ENCODE data around the gene PLPPR3.

PLPPR3 gene

DNA sequence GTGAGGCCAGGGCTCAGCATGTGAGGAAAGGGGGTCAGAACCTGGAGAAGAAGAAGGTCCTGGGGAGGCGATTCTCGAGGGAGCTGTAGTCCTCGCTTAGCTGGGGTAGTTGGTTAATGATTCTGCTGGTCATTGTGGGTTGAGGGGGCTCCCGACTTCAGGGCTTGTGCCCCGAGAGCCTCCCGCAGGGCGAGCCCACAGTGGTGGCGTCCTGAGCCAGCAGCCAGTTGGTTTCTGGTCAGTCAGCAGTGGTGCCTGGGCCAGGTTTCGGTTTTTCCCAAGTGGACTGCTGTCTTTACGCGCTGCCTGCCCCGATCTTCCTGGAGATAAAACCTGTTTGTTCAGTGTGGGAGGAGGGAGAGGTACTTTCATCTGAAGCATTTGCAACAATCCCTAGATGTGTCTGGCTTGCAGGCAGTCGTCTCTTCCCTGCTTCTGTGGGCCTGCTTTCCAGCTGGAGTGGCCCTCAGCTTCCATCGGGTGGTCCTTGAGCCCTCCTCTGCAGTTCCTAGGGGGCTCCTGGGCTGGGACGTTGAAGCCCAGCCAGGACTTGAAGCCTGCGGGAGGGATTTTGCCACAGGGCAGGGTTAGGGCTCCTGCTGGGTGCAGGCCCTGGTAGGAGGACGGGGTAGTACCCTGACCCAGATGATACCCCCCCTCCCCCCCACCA is 21.3 kb downstream of the PLPPR3 start:
- no peak for DNase-seq (ENCODE audit: extremely low spot score)
- POLR2A ChIA-PET, result interaction anchor here (1.2 kb wide), 1 partner anchor 9 kb away, joined by 3 read pairs; no protein-coding TSS in a partner anchor

DNA sequence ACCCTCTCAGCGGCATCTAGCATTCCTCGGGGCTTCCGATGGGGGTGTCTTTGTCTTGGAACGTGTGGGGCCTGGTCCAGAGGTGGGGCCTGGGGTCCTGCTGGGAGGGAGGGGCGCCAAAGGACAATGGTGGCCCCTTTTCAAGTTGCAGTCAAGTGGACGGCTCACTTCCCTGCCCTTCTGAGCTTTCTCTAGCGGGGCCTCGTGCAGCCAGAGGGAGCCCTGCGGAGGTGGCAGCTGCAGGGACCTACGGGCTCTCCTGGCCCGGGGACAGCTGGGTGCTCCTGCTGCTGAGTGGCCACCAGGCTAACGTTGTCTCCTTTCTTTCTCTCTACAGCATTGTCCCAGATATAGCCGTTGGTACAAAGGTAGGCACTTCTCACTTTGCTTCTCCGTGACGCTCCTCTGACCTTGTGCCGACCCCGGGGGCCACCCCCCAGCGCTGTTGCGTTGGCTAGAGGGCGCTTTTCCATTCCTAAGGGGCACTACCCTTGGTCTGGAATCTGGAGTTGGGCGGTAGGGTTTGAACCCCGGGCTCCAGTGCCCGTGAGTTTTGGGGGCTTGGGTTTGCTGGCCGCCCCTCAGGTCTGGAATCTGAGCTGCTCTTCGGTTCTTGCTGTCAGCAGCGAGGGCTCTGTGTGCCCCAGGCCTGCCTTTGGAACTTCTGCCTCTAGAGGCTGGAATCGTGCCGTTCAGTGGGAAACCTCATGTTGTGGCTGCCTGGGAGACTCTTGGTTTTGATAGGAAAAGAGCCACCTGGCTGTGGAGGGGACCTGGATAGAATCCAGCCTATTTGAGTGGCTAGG is 22.5 kb downstream of the PLPPR3 start:
- DNase-seq (ENCODE audit: extremely low spot score), result no peak
- ChIA-PET CTCF (no interaction called here), POLR2A (interaction anchor here (0.8 to 1.6 kb wide), 5 partner anchors 10 to 121 kb away, joined by 3 to 8 read pairs (median 4); no protein-coding TSS in a partner anchor)
- TF ChIP-seq ZNF384 (IDR thresholded peaks at IDR 0.05) (no peak), ELF4 (IDR thresholded peaks at IDR 0.05) (no peak), TARDBP (IDR thresholded peaks at IDR 0.05) (no peak), CTBP1 (IDR thresholded peaks at IDR 0.05; ENCODE audit: borderline replicate concordance) (no peak), SP1 (IDR thresholded peaks at IDR 0.05) (no peak), NFRKB (IDR thresholded peaks at IDR 0.05) (no peak), FOXA1 (IDR thresholded peaks at IDR 0.05) (no peak), LEF1 (IDR thresholded peaks at IDR 0.05; ENCODE audit: borderline replicate concordance) (no peak), SUZ12 (IDR thresholded peaks at IDR 0.05) (no peak), HDGF (IDR thresholded peaks at IDR 0.05; ENCODE audit: borderline replicate concordance) (no peak), FOXM1 (IDR thresholded peaks at IDR 0.05; ENCODE audit: borderline replicate concordance) (no peak), ARNT (IDR thresholded peaks at IDR 0.05) (no peak), FOXK2 (IDR thresholded peaks at IDR 0.05) (no peak)

More for the DNA sequence above, 21.3 kb downstream of the PLPPR3 start:
- TF ChIP-seq LEF1 (IDR thresholded peaks at IDR 0.05; ENCODE audit: borderline replicate concordance) (no peak), FOXA1 (IDR thresholded peaks at IDR 0.05) (no peak), FOXK2 (IDR thresholded peaks at IDR 0.05) (no peak), HDGF (IDR thresholded peaks at IDR 0.05; ENCODE audit: borderline replicate concordance) (no peak), ZNF384 (IDR thresholded peaks at IDR 0.05) (no peak), BHLHE40 (IDR thresholded peaks at IDR 0.05; ENCODE audit: borderline replicate concordance) (no peak), TARDBP (IDR thresholded peaks at IDR 0.05) (no peak), CTBP1 (IDR thresholded peaks at IDR 0.05; ENCODE audit: borderline replicate concordance) (no peak)
- CTCF ChIA-PET, result no interaction called here

DNA sequence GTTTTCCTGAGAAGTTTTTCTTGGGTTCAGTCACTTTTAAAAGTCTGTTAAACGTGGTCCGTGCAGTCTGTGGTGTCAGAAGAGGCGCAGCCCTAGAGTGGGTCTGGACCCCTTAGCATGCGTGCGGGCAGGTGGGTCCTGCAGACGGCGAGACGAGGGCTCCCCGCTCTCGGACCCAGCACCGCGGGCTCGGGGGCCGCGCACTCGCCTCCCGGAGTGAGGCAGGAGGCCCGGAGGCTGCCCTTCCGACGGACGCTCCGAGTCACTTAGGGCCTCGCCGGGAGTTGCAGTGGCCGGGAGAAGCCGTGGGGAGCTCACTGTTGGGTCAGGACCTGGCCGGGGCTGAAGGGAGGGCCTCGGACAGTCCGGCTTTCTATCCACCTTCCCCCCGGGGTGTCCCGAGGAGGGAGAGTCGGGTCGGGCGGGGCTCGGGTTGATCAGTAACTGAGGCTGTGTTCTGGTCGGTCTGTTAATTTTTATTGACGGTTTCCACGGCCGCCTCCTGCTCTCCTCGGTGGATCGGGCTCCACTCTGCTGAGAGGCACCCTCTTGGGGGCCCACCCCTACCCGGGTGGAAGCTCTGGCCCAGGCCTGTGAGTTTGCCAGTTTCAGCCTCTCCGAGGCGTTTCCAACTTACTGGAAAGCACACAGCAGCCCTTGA is 23.2 kb downstream of the PLPPR3 start:
- TF ChIP-seq FOXA1 (IDR thresholded peaks at IDR 0.05), result no peak
- TF ChIP-seq FOXK2 (IDR thresholded peaks at IDR 0.05), result no peak
- no peak for TF ChIP-seq ELF4 (IDR thresholded peaks at IDR 0.05)
- no peak for TF ChIP-seq HDGF (IDR thresholded peaks at IDR 0.05; ENCODE audit: borderline replicate concordance)
- TF ChIP-seq ARNT (IDR thresholded peaks at IDR 0.05), result no peak
- no peak for TF ChIP-seq L3MBTL2 (conservative IDR thresholded peaks at IDR 0.05)
- TF ChIP-seq NFRKB (IDR thresholded peaks at IDR 0.05), result no peak
- no peak for TF ChIP-seq LEF1 (IDR thresholded peaks at IDR 0.05; ENCODE audit: borderline replicate concordance)
- no peak for TF ChIP-seq SUZ12 (IDR thresholded peaks at IDR 0.05)
- TF ChIP-seq ZNF384 (IDR thresholded peaks at IDR 0.05), result no peak
- no peak for TF ChIP-seq FOXM1 (IDR thresholded peaks at IDR 0.05; ENCODE audit: borderline replicate concordance)
- no peak for TF ChIP-seq BHLHE40 (IDR thresholded peaks at IDR 0.05; ENCODE audit: borderline replicate concordance)
- TF ChIP-seq, protein P1, sequence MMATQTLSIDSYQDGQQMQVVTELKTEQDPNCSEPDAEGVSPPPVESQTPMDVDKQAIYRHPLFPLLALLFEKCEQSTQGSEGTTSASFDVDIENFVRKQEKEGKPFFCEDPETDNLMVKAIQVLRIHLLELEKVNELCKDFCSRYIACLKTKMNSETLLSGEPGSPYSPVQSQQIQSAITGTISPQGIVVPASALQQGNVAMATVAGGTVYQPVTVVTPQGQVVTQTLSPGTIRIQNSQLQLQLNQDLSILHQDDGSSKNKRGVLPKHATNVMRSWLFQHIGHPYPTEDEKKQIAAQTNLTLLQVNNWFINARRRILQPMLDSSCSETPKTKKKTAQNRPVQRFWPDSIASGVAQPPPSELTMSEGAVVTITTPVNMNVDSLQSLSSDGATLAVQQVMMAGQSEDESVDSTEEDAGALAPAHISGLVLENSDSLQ (IDR thresholded peaks at IDR 0.05), result no peak
- TF ChIP-seq SP1 (IDR thresholded peaks at IDR 0.05), result no peak
- TF ChIP-seq TARDBP (IDR thresholded peaks at IDR 0.05), result no peak
- TF ChIP-seq CTBP1 (IDR thresholded peaks at IDR 0.05; ENCODE audit: borderline replicate concordance), result no peak
- DNase-seq (ENCODE audit: extremely low spot score), result no peak
- CTCF ChIA-PET, result no interaction called here
- POLR2A ChIA-PET, result interaction anchor here (0.8 to 1.6 kb wide), 5 partner anchors 9 to 122 kb away, joined by 3 to 8 read pairs (median 4); no protein-coding TSS in a partner anchor

DNA sequence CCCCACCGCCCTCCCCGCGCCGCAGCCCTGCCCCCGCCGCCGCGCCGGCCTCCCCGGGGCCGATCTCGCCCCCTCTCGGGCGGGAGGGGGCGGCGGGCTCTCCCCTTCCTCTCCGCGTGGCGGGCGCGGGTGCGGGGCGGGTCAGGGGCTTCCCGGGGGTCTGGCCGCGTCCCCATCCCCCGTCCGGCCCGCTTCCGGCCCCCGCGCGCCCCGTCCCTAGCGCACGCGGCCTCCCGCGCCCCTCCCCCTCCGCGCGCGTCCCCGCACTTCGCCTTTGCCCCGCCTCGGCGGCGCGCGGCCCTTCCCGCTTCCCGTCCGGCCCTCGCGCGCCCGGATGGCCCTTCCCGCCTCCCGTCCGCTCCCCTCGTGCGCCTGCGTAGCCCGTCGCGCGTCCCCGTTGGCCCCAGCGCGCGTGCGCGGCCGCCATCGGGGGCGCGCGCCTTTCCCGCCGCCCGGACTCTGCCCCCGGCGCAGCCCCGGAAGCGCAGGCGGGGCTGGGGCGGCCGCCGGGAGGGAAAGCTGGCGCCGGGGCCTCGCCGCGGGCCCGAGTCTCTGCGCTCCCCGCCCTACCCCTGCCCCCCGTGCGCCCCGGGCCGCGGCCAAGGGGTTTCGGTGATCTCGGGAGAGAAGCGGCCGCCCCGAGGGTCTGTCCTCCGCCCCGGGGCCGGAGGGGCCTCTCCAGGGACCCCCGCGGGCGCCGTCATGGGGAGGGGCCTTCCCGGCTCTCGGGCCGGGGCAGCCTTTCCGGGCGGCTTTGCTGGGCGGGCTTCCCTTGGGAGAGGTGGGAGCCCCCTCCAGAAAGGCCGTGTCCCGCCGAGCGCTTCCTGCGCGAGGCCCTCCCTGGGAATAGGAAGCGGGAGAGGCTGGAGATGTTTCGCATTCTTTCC is 24.0 kb downstream of the PLPPR3 start:
- CTCF ChIA-PET, result no interaction called here
- POLR2A ChIA-PET, result interaction anchor here (1.0 to 1.6 kb wide), 4 partner anchors 9 to 122 kb away, joined by 3 to 8 read pairs (median 4); no protein-coding TSS in a partner anchor
- TF ChIP-seq ARNT (IDR thresholded peaks at IDR 0.05) (peak; percentile 55; the same call in 1 of the 2 replicates), FOXM1 (IDR thresholded peaks at IDR 0.05; ENCODE audit: borderline replicate concordance) (0 out of 2 replicates have a peak, but pooled peaks have one; percentile 14), FOXK2 (IDR thresholded peaks at IDR 0.05) (no peak)
- peak; percentile 89 for DNase-seq (ENCODE audit: extremely low spot score)

DNA sequence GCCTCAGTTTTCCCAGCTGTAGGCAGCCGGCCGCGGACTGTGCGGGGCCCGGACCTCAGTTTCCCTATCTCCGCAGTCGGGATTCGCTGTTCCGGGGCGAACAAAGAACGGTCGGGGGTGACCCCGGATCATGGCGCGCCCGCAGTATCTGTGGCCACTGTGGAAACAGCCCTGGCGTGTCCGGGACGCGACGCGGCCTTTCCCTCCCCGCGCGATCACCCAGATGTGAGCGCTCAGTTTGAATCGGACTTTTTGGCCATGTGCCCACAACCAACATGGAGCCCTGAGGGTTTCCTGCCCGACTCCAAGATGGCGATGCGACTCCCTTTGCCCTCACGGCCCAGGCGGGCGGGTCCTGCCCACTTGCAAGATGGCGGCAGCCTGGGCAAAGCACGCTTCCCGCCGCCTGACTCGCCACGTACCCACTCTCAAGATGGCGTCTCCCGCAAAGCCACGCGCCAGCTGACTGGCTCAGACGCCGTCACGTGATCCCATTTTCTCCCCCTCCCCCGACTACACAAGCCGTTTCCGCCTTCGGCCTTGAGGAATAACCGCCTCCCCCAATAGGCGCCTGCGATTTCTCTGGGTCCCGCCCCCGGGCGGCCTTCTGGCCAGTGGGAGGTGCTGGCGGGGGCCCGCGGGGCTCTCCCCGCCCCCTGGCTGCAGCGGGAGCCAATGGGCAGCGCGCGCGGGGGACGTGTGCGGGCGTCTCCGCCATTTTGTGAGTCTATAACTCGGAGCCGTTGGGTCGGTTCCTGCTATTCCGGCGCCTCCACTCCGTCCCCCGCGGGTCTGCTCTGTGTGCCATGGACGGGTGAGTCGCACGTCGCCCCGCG is 24.8 kb downstream of the PLPPR3 start, which contains the start of gene PTBP1:
Gene PTBP1, plus strand, starts transcription at position 761 of the 836 bp plus-strand sequence. Its CDS starts 46 bp downstream, at position 807.
- ChIA-PET CTCF (no interaction called here), POLR2A (interaction anchor here (0.6 to 1.0 kb wide), 3 partner anchors 19 to 52 kb away, joined by 3 read pairs; partner anchors contain the start of gene AZU1)
- TF ChIP-seq, protein P1 (IDR thresholded peaks at IDR 0.05), result peak; percentile 97
- TF ChIP-seq ELF4 (IDR thresholded peaks at IDR 0.05) (peak; percentile 97), L3MBTL2 (conservative IDR thresholded peaks at IDR 0.05) (peak; percentile 64), HDGF (IDR thresholded peaks at IDR 0.05; ENCODE audit: borderline replicate concordance) (0 out of 2 replicates have a peak, but pooled peaks have one; percentile 73), CTBP1 (IDR thresholded peaks at IDR 0.05; ENCODE audit: borderline replicate concordance) (no peak)
- DNase-seq (ENCODE audit: extremely low spot score), result peak; percentile 95
